M059J (cell line): Measurements from ENCODE around the gene CFAP74. TPM values are rescaled to one million over a fixed set of nuclear protein-coding genes. Genes with fewer than 3 reads are reported as not detected.

Source experiments
- DNase-seq: peaks from one replicate; pipeline ENCODE4 v3.0.0-alpha.2; 2012; ENCODE audit warnings: low read depth
- total RNA-seq: library from RNA; depleted of rRNA; stranded (reverse); fragments of >200 nt; shearing (Covaris generic); gene quantifications from 2 replicates; pipeline ENCODE4 v1.2.3, GENCODE V29; 2014; rRNA removed

Gene CFAP74
- total RNA-seq, 1 experiment from 2014 or later = not detected

DNA sequence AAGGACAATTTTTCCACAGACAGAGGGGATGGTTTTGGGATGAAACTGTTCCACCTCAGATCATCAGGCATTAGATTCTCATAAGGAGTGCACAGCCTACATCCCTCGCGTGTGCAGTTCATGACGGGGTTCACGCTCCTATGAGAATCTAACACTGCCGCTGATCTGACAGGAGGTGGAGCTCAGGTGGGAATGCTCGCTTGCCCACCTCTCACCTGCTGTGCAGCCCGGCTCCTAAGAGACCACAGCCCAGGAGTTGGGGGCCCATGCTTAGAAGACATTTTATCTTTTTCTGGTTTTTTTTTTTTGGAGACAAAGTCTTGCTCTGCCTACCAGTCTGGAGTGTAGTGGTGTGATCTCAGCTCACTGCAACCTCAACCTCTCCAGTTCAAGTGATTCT lies 128.7 kb downstream of the CFAP74 start:
- DNase-seq = no peak

DNA sequence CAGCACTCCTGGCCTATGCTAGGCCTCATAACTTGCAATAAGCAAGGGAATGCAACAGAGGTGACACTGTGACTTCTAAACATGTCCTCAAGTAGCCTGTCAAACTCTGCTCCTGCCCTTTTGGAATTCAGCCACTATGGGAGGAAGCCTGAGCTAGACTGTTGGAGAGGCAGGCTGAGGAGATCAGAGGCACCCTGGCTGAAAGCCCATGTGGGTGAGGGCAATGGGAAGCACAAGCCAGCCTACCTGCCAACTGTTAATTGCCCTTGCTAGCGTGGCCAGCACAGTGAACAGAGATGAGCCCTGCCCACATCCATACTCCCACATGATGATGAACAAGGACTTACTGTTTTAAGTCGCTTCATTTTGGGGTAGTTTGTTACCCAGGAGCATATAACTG lies 130.4 kb downstream of the CFAP74 start:
- DNase-seq = peak; percentile 22

DNA sequence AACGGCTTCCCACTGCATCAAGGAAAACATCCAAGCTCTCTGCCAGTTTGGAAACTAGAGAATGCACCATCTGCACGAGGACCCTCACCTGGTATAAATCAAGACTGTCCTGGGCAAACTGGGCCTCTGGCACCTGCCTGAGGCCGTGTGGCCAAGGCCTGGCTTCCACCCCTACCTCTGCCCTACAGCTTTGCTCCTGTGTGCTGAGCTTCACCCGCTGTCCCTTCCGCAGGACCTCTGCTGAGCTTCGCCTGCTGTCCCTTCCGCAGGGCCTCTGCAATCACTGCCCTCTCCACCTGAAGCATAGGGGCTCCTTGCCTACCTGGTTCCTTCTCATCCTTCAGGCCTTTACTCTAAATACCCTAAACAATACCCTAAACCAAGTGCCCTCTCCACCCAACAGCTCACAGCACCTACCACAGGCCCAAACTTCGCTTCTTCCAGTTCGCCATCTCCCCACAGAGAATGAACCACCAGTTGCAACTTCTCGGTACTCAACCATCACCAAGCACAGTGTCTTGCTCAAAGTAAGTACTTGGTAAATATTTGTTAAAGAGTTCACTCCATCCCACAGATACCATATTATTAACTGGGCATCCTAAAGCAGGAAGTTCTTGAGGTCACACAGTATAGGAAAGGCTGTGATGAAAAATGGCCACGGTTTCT lies 131.1 kb downstream of the CFAP74 start:
- DNase-seq = no peak

Other genes starting within 250 kb of the CFAP74 start
- gene NADK, start 225.3 kb downstream of the CFAP74 start, total RNA-seq = 36.8 and 44.7 TPM in 2 replicates
- gene GNB1, start 112.7 kb downstream of the CFAP74 start, total RNA-seq = 80.3 and 137 TPM in 2 replicates
- not detected in 2 replicates for gene CALML6, start 88.5 kb downstream of the CFAP74 start, total RNA-seq
- gene TMEM52, start 84.5 kb downstream of the CFAP74 start, total RNA-seq = not detected in 2 replicates
- not detected in 2 replicates for gene GABRD, start 15.6 kb upstream of the CFAP74 start, total RNA-seq
- gene PRKCZ, start 46.6 kb upstream of the CFAP74 start, total RNA-seq = 0.44 TPM in 1 of 2 replicates, not detected in the other
- 12.8 and 23.1 TPM in 2 replicates for gene FAAP20, start 191.0 kb upstream of the CFAP74 start, total RNA-seq
- 3.5 and 13.8 TPM in 2 replicates for gene SKI, start 224.5 kb upstream of the CFAP74 start, total RNA-seq